Suprapubic skin (tissue), 4 donors: ENCODE measurements around the gene MYO15A. TPM values are rescaled to one million over a fixed set of nuclear protein-coding genes. Genes with fewer than 3 reads are reported as not detected.
A peak's percentile ranks its signal among the peaks of the same experiment; 100 is the strongest.

Experiments used
- DNase-seq, 2 donors: peaks; one replicate each; pipeline ENCODE4 v3.0.0-alpha.2; 2019; ENCODE audit warnings: low spot score in 2 of 2
- H3K27ac ChIP-seq: fragments of 200-600 bp; sonication (generic); one replicate; pipeline ENCODE4 v1.5.1; 2019
- H3K27me3 ChIP-seq: fragments of 200-600 bp; sonication (generic); one replicate; pipeline ENCODE4 v1.5.1; 2019
- H3K36me3 ChIP-seq: fragments of 200-600 bp; sonication (generic); one replicate; pipeline ENCODE4 v1.5.1; 2019
- H3K4me1 ChIP-seq: fragments of 200-600 bp; sonication (generic); one replicate; pipeline ENCODE4 v1.5.1; 2019
- H3K4me3 ChIP-seq: fragments of 200-600 bp; sonication (generic); one replicate; pipeline ENCODE4 v1.5.1; 2019; ENCODE audit warnings: mild to moderate bottlenecking
- H3K9me3 ChIP-seq: fragments of 200-600 bp; sonication (generic); one replicate; pipeline ENCODE4 v1.5.1; 2019
- CTCF ChIP-seq, 2 donors: fragments of 200-600 bp in 1 of 2; fragments of 450-650 bp in 1 of 2; sonication (generic) in 1 of 2; IDR thresholded peaks; one replicate each; pipeline ENCODE4 v1.5.1; 2016 to 2019; ENCODE audit warnings: antibody characterized with exemption in 2 of 2, mild to moderate bottlenecking in 1 of 2, moderate library complexity in 1 of 2
- EP300 ChIP-seq: sonication (generic); formaldehyde crosslinking; IDR thresholded peaks from one replicate; pipeline ENCODE4 v1.6.1; 2017; ENCODE audit warnings: antibody characterized with exemption
- POLR2A ChIP-seq, 2 donors: fragments of 450-650 bp; IDR thresholded peaks; one replicate each; pipeline ENCODE4 v1.6.1; 2017; ENCODE audit warnings: antibody characterized with exemption in 2 of 2, mild to moderate bottlenecking in 2 of 2, moderate library complexity in 2 of 2
- POLR2AphosphoS5 ChIP-seq, 3 donors: sonication (generic); formaldehyde crosslinking; IDR thresholded peaks; one replicate each; pipeline ENCODE4 v1.6.1; 2017; ENCODE audit warnings: antibody characterized with exemption in 3 of 3
- WGBS: methylation state at CpG from one replicate; pipeline ENCODE4 v1.1.5; 2018; 5-methylcytosine and 5-hydroxymethylcytosine counted together
- total RNA-seq, 4 donors: library from RNA; depleted of rRNA; stranded (reverse); fragments of >200 nt; gene quantifications; one replicate each; pipeline ENCODE4 v1.1.0, GENCODE V29; 2016

MYO15A gene
- total RNA-seq, 4 donors from 2014 or later, result 0.23 to 0.49 (median 0.41) TPM

GRCh38 chr17:18069101-18069500 lies 39.5 kb upstream of the MYO15A start:
- H3K9me3 ChIP-seq, result no peaks in the 10 kb centered on the region
- no peaks in the 10 kb centered on the region for H3K4me1 ChIP-seq
- H3K27me3 ChIP-seq, result no peaks in the 10 kb centered on the region
- H3K36me3 ChIP-seq, result peaks cover 29% of the 10 kb centered on the region
- TF ChIP-seq EP300, result no peak
- TF ChIP-seq CTCF (IDR thresholded peaks at IDR 0.05), result no peak
- TF ChIP-seq POLR2A (IDR thresholded peaks at IDR 0.05), result no peak
- H3K27ac ChIP-seq, result no peak overlapping the region
- H3K4me3 ChIP-seq, result no peak overlapping the region
- 100% methylated on average over 2 of the region's 2 CpGs for WGBS
- DNase-seq, result no peak

- peaks cover 13% of the 10 kb centered on the region for H3K36me3 ChIP-seq
- TF ChIP-seq POLR2AphosphoS5 (IDR thresholded peaks at IDR 0.05), result no peak
- no peak for TF ChIP-seq POLR2A (IDR thresholded peaks at IDR 0.05)
- no peak for TF ChIP-seq CTCF (IDR thresholded peaks at IDR 0.05)
- DNase-seq, result no peak
- H3K4me3 ChIP-seq, result peak overlapping the region; percentile 14
- no peaks in the 10 kb centered on the region for H3K9me3 ChIP-seq
- H3K27ac ChIP-seq, result no peak overlapping the region
- no peaks in the 10 kb centered on the region for H3K27me3 ChIP-seq
- H3K4me1 ChIP-seq, result no peaks in the 10 kb centered on the region
- 11% methylated on average over 8 of the region's 8 CpGs for WGBS
Observed at GRCh38 chr17:18070861-18071340, 37.7 kb upstream of the MYO15A start.

GRCh38 chr17:18071751-18072150 lies 36.8 kb upstream of the MYO15A start:
- Histone ChIP-seq H3K36me3 (peaks cover 4% of the 10 kb centered on the region), H3K4me3 (no peak overlapping the region), H3K4me1 (no peaks in the 10 kb centered on the region), H3K9me3 (no peaks in the 10 kb centered on the region), H3K27ac (no peak overlapping the region), H3K27me3 (no peaks in the 10 kb centered on the region)
- no peak for TF ChIP-seq EP300
- no peak for TF ChIP-seq CTCF (IDR thresholded peaks at IDR 0.05)
- no peak for TF ChIP-seq POLR2A (IDR thresholded peaks at IDR 0.05)
- no peak for TF ChIP-seq POLR2AphosphoS5 (IDR thresholded peaks at IDR 0.05)
- DNase-seq, result no peak

- no peak for TF ChIP-seq POLR2A (IDR thresholded peaks at IDR 0.05)
- TF ChIP-seq CTCF (IDR thresholded peaks at IDR 0.05), result no peak
- H3K4me1 ChIP-seq, result no peaks in the 10 kb centered on the region
- no peak overlapping the region for H3K27ac ChIP-seq
- H3K9me3 ChIP-seq, result no peaks in the 10 kb centered on the region
- no peaks in the 10 kb centered on the region for H3K36me3 ChIP-seq
- H3K4me3 ChIP-seq, result no peak overlapping the region
- H3K27me3 ChIP-seq, result no peaks in the 10 kb centered on the region
- DNase-seq, result no peak
- 60% methylated on average over 6 of the region's 6 CpGs for WGBS
Observed at GRCh38 chr17:18074566-18075272, 33.8 kb upstream of the MYO15A start.

- H3K4me3 ChIP-seq, result no peak overlapping the region
- no peak for DNase-seq
- H3K4me1 ChIP-seq, result no peaks in the 10 kb centered on the region
- peaks cover 3% of the 10 kb centered on the region for H3K27me3 ChIP-seq
- TF ChIP-seq CTCF (IDR thresholded peaks at IDR 0.05) (no peak), POLR2AphosphoS5 (IDR thresholded peaks at IDR 0.05) (no peak), POLR2A (IDR thresholded peaks at IDR 0.05) (no peak), EP300 (no peak)
- no peaks in the 10 kb centered on the region for H3K36me3 ChIP-seq
- H3K27ac ChIP-seq, result no peak overlapping the region
- no peaks in the 10 kb centered on the region for H3K9me3 ChIP-seq
- 69% methylated on average over 7 of the region's 7 CpGs for WGBS
Observed at GRCh38 chr17:18076936-18077335, 31.6 kb upstream of the MYO15A start.
